ENCODE measurements around the gene METTL25.

DNA sequence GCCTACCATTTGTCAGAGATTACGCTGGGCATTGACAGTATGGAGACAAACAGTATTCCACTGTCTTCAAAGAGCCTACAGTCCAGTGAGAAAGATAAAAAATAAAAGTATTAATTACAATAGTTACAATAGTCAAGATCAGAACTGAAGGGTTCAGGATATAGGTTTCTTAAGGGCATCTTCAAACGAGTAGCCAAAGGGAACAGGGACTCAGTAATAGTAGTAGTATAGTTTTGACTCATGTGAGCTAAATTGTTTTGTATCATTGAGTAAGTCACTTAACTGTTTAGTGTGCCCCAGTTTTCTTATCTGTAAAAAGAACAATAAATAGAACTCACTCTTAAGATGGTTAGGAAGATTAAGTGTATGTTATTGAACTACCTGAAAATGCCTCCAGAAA lies 123.6 kb downstream of the METTL25 start:
- TF ChIP-seq, protein P1, sequence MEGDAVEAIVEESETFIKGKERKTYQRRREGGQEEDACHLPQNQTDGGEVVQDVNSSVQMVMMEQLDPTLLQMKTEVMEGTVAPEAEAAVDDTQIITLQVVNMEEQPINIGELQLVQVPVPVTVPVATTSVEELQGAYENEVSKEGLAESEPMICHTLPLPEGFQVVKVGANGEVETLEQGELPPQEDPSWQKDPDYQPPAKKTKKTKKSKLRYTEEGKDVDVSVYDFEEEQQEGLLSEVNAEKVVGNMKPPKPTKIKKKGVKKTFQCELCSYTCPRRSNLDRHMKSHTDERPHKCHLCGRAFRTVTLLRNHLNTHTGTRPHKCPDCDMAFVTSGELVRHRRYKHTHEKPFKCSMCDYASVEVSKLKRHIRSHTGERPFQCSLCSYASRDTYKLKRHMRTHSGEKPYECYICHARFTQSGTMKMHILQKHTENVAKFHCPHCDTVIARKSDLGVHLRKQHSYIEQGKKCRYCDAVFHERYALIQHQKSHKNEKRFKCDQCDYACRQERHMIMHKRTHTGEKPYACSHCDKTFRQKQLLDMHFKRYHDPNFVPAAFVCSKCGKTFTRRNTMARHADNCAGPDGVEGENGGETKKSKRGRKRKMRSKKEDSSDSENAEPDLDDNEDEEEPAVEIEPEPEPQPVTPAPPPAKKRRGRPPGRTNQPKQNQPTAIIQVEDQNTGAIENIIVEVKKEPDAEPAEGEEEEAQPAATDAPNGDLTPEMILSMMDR (IDR thresholded peaks at IDR 0.05) = no peak
- TF ChIP-seq POLR2A (IDR thresholded peaks at IDR 0.05) = no peak
- no peak for TF ChIP-seq EP300 (IDR thresholded peaks at IDR 0.05)
- no peak for TF ChIP-seq POLR2AphosphoS5 (IDR thresholded peaks at IDR 0.05)

Data from upper lobe of left lung (tissue), 4 donors.